ENCODE data around the gene JMJD1C. TPM values are rescaled to one million over a fixed set of nuclear protein-coding genes. Genes with fewer than 3 reads are reported as not detected.

JMJD1C gene
- total RNA-seq, 1 experiment from 2014 or later, result 57.0 TPM

GRCh38 chr10:63228237-63228636, 237.5 kb downstream of the JMJD1C start:
- no peak for DNase-seq (ENCODE audit: low read depth)

- DNase-seq (ENCODE audit: low read depth), result no peak
Measured at GRCh38 chr10:63227207-63227895, 238.4 kb downstream of the JMJD1C start.

- DNase-seq (ENCODE audit: low read depth), result no peak
Measured at GRCh38 chr10:63224241-63224640, 241.5 kb downstream of the JMJD1C start.

GRCh38 chr10:63221950-63222349, 243.8 kb downstream of the JMJD1C start:
- no peak for DNase-seq (ENCODE audit: low read depth)

- no peak for DNase-seq (ENCODE audit: low read depth)
Measured at GRCh38 chr10:63219749-63220148, 246.0 kb downstream of the JMJD1C start.

GRCh38 chr10:63217120-63217605, 248.6 kb downstream of the JMJD1C start:
- peak; percentile 56 for DNase-seq (ENCODE audit: low read depth)

GRCh38 chr10:63214571-63214970, 251.2 kb downstream of the JMJD1C start:
- DNase-seq (ENCODE audit: low read depth), result no peak

GRCh38 chr10:63213489-63213888, 252.3 kb downstream of the JMJD1C start:
- DNase-seq (ENCODE audit: low read depth), result no peak

- peak; percentile 6 for DNase-seq (ENCODE audit: low read depth)
Measured at GRCh38 chr10:63210611-63211196, 255.1 kb downstream of the JMJD1C start.

GRCh38 chr10:63209705-63210104, 256.1 kb downstream of the JMJD1C start:
- no peak for DNase-seq (ENCODE audit: low read depth)

GRCh38 chr10:63208986-63209385, 256.8 kb downstream of the JMJD1C start:
- peak; percentile 69 for DNase-seq (ENCODE audit: low read depth)

GRCh38 chr10:63206997-63207811, 258.6 kb downstream of the JMJD1C start:
- DNase-seq (ENCODE audit: low read depth), result peak; percentile 76

- DNase-seq (ENCODE audit: low read depth), result no peak
Measured at GRCh38 chr10:63206576-63206975, 259.2 kb downstream of the JMJD1C start.

- DNase-seq (ENCODE audit: low read depth), result no peak
Measured at GRCh38 chr10:63205421-63205820, 260.4 kb downstream of the JMJD1C start.

GRCh38 chr10:63204667-63205391, 260.9 kb downstream of the JMJD1C start:
- peak; percentile 6 for DNase-seq (ENCODE audit: low read depth)

GRCh38 chr10:63201118-63201517, 264.7 kb downstream of the JMJD1C start:
- DNase-seq (ENCODE audit: low read depth), result no peak

GRCh38 chr10:63200431-63200830, 265.3 kb downstream of the JMJD1C start:
- no peak for DNase-seq (ENCODE audit: low read depth)

- no peak for DNase-seq (ENCODE audit: low read depth)
Measured at GRCh38 chr10:63199716-63200115, 266.1 kb downstream of the JMJD1C start.

- peak; percentile 35 for DNase-seq (ENCODE audit: low read depth)
Measured at GRCh38 chr10:63197344-63198092, 268.3 kb downstream of the JMJD1C start.

- no peak for DNase-seq (ENCODE audit: low read depth)
Measured at GRCh38 chr10:63192826-63193225, 273.0 kb downstream of the JMJD1C start.

GRCh38 chr10:63175534-63175933, 290.2 kb downstream of the JMJD1C start:
- no peak for DNase-seq (ENCODE audit: low read depth)

All from RPMI7951 (cell line).